Stimulated activated CD8-positive, alpha-beta memory T cell treated with anti-CD3 and anti-CD28 coated beads, Interleukin-2, amount 100 ng/mL, for 1 hour (primary cell): Measurements from ENCODE around the gene PRDM7.
A peak's percentile ranks its signal among the peaks of the same experiment; 100 is the strongest.
"Not testable (repeated sequence)": the region's sequence is repeated elsewhere in the genome, so short reads cannot be mapped to it uniquely, and the experiment has no call there.

ENCODE experiments used
- DNase-seq, 2 donors: peaks; one replicate each; pipeline ENCODE4 v3.0.0-alpha.2; 2020; ENCODE audit warnings: low read depth in 2 of 2

PRDM7 gene

GRCh38 chr16:90012991-90013745, 64.0 kb downstream of the PRDM7 start:
- DNase-seq = no peak

DNA sequence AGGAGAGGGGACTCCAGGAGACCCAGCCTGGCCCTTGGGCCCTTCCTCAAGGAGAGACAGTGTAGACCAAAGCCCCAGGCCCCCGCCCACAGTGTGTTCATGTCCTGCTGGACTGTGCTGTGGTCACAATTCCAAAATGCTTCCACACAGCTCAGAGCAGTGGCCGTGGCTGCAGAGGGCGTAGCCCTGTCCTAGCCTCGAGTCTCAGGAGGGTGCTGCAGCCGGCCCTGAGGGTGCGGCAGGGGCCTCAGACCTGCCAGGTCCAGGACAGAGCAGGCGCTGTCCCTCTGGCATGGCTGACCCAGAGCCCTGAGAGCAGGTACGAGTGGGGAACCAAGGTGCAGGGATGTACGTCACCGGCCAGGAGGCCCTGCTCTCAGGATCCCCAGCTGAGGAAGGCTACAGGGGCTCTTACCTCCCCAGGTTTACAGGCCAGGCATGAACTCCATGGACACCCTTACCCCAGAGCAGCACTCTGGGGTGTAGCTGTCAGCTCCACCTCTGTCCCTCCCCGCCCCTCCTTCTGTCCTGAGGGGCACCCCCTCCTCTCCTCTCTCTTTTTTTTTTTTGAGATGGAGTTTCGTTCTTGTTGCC, 65.1 kb downstream of the PRDM7 start:
- no peak for DNase-seq

GRCh38 chr16:90011508-90011819, 65.7 kb downstream of the PRDM7 start:
- no peak for DNase-seq

- no peak for DNase-seq
Observed at GRCh38 chr16:90010676-90011507, 66.2 kb downstream of the PRDM7 start.

GRCh38 chr16:90009172-90009899, 67.8 kb downstream of the PRDM7 start:
- DNase-seq = no peak

GRCh38 chr16:90008708-90009145, 68.4 kb downstream of the PRDM7 start:
- peak in 1 of 2 donors; percentile 43 for DNase-seq

GRCh38 chr16:90007635-90008234, 69.4 kb downstream of the PRDM7 start:
- DNase-seq = not testable (repeated sequence)

- no peak for DNase-seq
Observed at GRCh38 chr16:90007015-90007414, 70.1 kb downstream of the PRDM7 start.
